Measurements from ENCODE around the gene RGS7.
"Not testable (repeated sequence)": the region's sequence is repeated elsewhere in the genome, so short reads cannot be mapped to it uniquely, and the experiment has no call there.

The RGS7 gene

GRCh38 chr1:241331328-241332036 is 25.5 kb downstream of the RGS7 start:
- DNase-seq: no peak

DNA sequence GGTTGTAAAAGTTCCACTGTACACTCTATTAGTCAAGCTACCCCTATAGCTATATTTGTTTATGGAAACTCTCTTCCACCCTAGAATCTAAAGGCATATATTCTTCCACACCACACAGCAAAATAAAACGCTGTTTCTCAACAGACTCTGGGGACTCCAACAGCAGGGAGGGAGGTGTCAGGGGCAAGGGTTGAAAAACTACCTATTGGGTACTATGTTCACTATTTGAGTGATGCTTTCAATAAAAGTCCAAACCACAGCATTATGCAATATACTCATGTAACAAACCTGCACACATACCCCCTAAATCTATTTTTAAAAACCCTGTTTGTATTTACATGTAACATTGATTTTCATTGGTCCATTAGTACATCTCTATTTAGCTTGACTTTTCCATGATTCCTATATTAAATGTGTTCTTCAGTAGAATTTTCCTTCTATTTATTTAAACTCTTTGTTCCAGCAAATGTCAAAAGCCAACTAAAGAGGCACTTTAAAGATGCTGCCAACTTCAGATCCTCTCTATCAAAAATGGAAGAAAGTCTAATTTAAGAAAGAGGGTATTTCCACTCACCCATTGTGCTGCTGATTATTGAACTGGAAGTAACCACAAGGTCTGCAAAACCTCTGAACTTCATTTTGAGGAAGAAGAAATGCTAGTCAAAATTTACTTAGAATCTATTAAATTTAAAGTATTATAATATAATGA is 26.2 kb downstream of the RGS7 start:
- DNase-seq: no peak

GRCh38 chr1:241325456-241325855 is 31.5 kb downstream of the RGS7 start:
- no peak for DNase-seq

- no peak for DNase-seq
Observed at GRCh38 chr1:241323514-241324195, 33.4 kb downstream of the RGS7 start.

DNA sequence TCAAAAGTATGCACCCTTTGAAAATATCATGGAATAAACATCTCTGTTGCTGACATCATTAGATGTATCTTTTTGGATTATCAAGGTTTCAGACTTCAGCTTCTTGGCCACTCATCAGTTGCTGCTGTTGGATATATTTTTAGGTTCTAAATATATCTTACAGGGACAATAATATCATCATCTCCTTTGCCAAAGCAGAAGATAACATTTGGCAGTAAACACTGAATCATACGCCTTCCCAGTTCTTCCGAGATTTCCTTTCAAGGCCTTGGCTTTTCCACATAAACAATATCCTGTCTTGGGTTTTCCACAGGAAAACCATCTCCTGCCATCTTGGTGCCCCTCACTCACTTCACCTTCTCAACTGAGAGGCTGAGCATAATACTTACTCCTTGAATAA is 39.3 kb downstream of the RGS7 start:
- no peak for DNase-seq

DNA sequence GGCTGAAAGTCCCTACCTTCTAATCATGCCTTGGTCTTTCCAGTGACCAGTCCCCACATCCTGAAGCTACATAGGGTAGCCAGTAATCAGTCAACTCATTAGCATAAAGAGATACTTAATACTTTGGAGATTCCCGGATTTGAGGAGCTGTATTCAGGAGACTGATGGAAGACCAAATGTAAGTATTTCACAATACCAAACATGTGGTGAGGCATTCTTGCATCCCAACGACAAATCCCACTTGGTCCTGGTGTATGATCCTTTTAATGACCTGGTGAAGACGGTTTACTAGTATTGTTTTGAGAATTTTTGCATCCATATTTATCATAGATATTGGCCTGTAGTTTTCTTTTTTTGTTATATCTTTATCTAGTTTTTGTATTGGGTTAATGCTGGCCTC is 40.6 kb downstream of the RGS7 start:
- DNase-seq: no peak

DNA sequence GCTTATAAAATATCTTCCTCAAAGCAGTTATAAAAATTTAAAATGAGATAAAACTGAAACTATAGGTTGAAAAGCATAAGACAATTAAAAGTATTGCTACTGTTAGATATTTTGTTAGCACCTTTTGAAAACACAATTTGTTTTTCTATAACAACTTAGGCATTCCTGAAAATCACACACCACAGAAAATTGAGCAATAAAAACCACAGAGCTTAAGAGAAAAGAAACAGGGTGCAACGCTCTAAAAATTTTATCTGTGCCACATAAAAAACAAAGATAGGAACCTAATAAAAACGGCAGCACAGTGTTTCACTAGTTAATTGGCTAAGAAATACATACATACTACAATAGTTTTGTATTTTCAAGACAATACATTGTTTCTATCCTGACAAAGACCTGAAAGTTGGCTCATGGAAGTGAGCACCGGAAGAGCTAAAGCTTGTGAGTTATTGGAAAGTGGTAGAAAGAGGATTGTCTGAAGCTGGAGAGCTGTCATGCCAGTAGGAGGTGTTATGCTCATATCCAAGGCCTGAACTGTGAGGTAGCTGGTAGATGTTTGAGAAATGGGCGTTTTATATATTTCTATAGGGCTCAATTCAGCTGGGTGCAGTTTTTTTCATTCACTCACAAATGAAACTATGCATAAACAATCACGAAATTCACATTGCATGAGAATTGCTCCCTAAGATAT is 45.8 kb downstream of the RGS7 start:
- DNase-seq: no peak

DNA sequence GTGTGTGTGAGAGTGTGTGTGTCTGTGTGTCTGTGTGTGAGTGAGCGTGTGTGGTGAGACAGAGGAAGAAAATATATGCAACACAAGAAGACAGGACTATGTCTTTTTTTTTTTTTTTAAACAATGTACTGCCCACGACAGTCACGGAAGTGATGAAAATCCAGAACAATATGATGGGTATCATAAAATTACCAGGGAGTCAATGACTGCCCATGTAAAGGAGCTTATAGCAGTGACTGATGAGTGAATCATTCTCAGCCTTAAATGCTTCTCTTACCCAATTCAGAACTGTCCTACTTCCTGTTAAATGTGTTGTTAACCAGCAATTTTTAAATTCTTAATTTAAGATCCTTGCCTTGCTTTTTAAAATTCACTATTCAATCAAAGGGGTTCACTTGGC is 46.6 kb downstream of the RGS7 start:
- DNase-seq: no peak

GRCh38 chr1:241309651-241310050 is 47.4 kb downstream of the RGS7 start:
- DNase-seq: no peak

- no peak for DNase-seq
Observed at GRCh38 chr1:241308471-241308870, 48.5 kb downstream of the RGS7 start.

GRCh38 chr1:241308011-241308410 is 49.0 kb downstream of the RGS7 start:
- no peak for DNase-seq

- DNase-seq: no peak
Observed at GRCh38 chr1:241306125-241306790, 50.7 kb downstream of the RGS7 start.

GRCh38 chr1:241302024-241302423 is 55.0 kb downstream of the RGS7 start:
- not testable (repeated sequence) for DNase-seq

- no peak for DNase-seq
Observed at GRCh38 chr1:241299347-241299746, 57.7 kb downstream of the RGS7 start.

GRCh38 chr1:241292973-241293372 is 64.0 kb downstream of the RGS7 start:
- no peak for DNase-seq

- not testable (repeated sequence) for DNase-seq
Observed at GRCh38 chr1:241291548-241291947, 65.5 kb downstream of the RGS7 start.

DNA sequence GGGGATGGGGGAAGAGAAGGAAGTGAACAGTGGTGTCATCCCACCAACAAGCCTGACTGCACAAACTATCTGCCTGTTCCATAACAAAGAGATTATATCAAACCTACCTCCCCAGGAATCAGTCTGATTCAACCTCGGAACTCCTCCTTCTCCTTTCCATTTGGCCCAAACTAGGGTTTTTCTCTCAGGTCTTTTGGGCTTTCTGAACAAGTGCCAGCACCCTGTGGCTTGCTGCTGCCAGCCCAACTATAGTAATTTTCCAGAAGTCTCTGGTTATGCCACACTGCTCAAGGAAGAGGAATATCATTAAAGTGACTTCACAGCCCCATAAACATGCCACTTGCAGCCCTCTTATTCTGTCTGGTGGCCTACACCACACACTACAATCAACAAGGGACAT is 70.5 kb downstream of the RGS7 start:
- DNase-seq: no peak

- DNase-seq: no peak
Observed at GRCh38 chr1:241276391-241276790, 80.6 kb downstream of the RGS7 start.

GRCh38 chr1:241275981-241276380 is 81.0 kb downstream of the RGS7 start:
- DNase-seq: no peak

DNA sequence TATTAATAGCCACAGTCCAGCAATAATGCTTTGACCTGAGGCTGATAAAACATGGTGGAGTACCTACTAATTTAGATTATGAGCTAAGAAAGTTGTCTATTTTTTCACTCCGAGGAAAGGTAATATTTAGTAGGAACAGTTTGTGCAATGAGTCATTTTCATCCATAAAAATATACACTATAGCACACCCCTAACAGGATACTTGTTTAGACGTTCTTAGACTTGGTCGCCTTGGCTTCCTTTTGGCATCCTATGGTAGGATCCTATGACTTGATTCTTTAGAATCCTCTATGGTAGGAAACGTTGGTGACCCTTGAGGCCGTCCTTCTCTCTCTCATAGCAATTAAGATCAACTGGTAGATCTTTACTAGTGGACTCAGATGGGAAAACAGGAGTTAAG is 81.8 kb downstream of the RGS7 start:
- DNase-seq: no peak

DNA sequence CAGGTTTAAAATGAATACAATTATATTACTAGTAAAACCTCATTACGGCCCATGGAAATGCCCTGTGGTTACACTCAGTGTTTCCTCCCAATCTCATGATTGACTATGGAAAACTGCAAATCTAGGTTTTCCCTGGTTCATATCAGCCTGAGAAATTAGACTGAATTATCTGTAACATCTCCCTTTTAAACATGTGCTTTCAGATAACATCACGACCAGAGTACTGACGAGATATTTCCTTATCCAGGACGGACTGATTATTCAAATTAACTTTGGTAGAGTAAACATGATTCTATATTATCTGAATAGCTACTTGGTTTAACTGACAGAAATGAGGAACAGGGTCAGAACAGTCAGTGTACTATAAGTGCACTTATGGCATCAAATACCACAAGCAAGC is 82.3 kb downstream of the RGS7 start:
- no peak for DNase-seq

- DNase-seq: no peak
Observed at GRCh38 chr1:241272828-241273227, 84.2 kb downstream of the RGS7 start.

GRCh38 chr1:241271427-241271826 is 85.6 kb downstream of the RGS7 start:
- no peak for DNase-seq
